Measurements from ENCODE around the gene VILL.
"Not testable (repeated sequence)": the region's sequence is repeated elsewhere in the genome, so short reads cannot be mapped to it uniquely, and the experiment has no call there.

The VILL gene

DNA sequence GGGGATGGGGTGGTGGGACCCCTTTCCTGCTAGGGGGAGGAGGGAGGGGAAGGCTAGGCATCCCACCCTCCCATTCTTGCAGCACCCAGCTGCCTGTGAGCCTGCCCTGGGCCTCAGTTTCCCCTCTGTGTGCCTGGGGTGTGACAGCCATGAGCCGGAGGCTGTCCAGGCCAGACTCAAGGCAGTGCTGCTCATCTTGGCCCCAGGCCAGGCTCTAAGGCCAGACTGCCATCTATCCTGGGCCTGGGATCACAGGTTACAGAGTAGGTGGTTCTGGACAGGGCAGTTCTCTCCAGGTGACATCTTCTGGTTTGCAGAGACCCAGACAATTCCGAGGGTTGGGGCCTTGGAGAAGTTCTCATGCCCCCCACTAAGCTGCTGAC lies 3.3 kb upstream of the VILL start:
- no peaks in the 10 kb centered on the region for H3K27me3 ChIP-seq (ENCODE audit: control insufficient read depth, insufficient read depth, low read length)
- no peak overlapping the region for H3K9ac ChIP-seq (ENCODE audit: low read depth, low read length)
- no peak overlapping the region for H3K27ac ChIP-seq (ENCODE audit: low read depth, low read length)
- H3K4me3 ChIP-seq (ENCODE audit: low read depth, low read length), result no peak overlapping the region
- H3K9me3 ChIP-seq (ENCODE audit: control insufficient read depth, insufficient read depth, low read length), result no peaks in the 10 kb centered on the region
- H3K36me3 ChIP-seq (ENCODE audit: control insufficient read depth, insufficient read depth, low read length), result peaks cover 5% of the 10 kb centered on the region; the same call in 1 of the 2 replicates
- H3K4me1 ChIP-seq (ENCODE audit: control insufficient read depth, insufficient read depth, low read length), result no peaks in the 10 kb centered on the region; the same call in 1 of the 2 replicates

GRCh38 chr3:37987751-37988179 lies 2.8 kb upstream of the VILL start:
- Histone ChIP-seq H3K36me3 (ENCODE audit: control insufficient read depth, insufficient read depth, low read length) (peaks cover under 1% of the 10 kb centered on the region; the same call in 1 of the 2 replicates), H3K4me3 (ENCODE audit: low read depth, low read length) (no peak overlapping the region), H3K27ac (ENCODE audit: low read depth, low read length) (no peak overlapping the region), H3K9me3 (ENCODE audit: control insufficient read depth, insufficient read depth, low read length) (no peaks in the 10 kb centered on the region), H3K4me1 (ENCODE audit: control insufficient read depth, insufficient read depth, low read length) (no peaks in the 10 kb centered on the region; the same call in 1 of the 2 replicates), H3K27me3 (ENCODE audit: control insufficient read depth, insufficient read depth, low read length) (0 out of 2 replicates have a peak, but pooled peaks cover 1% of the 10 kb centered on the region), H3K9ac (ENCODE audit: low read depth, low read length) (no peak overlapping the region)

- not testable (repeated sequence) for H3K36me3 ChIP-seq (ENCODE audit: control insufficient read depth, insufficient read depth, low read length); H3K27me3 ChIP-seq (ENCODE audit: control insufficient read depth, insufficient read depth, low read length); H3K9me3 ChIP-seq (ENCODE audit: control insufficient read depth, insufficient read depth, low read length); H3K4me1 ChIP-seq (ENCODE audit: control insufficient read depth, insufficient read depth, low read length); H3K9ac ChIP-seq (ENCODE audit: low read depth, low read length); H3K27ac ChIP-seq (ENCODE audit: low read depth, low read length); H3K4me3 ChIP-seq (ENCODE audit: low read depth, low read length)
These were observed 2.2 kb upstream of the VILL start for GRCh38 chr3:37988376-37988775.

GRCh38 chr3:37988931-37989525 lies 1.6 kb upstream of the VILL start:
- Histone ChIP-seq H3K27ac (ENCODE audit: low read depth, low read length) (no peak overlapping the region), H3K9me3 (ENCODE audit: control insufficient read depth, insufficient read depth, low read length) (no peaks in the 10 kb centered on the region), H3K4me1 (ENCODE audit: control insufficient read depth, insufficient read depth, low read length) (no peaks in the 10 kb centered on the region; the same call in 1 of the 2 replicates), H3K27me3 (ENCODE audit: control insufficient read depth, insufficient read depth, low read length) (0 out of 2 replicates have a peak, but pooled peaks cover 2% of the 10 kb centered on the region), H3K4me3 (ENCODE audit: low read depth, low read length) (no peak overlapping the region), H3K9ac (ENCODE audit: low read depth, low read length) (no peak overlapping the region), H3K36me3 (ENCODE audit: control insufficient read depth, insufficient read depth, low read length) (no peaks in the 10 kb centered on the region)

- H3K4me3 ChIP-seq (ENCODE audit: low read depth, low read length), result no peak overlapping the region
- no peaks in the 10 kb centered on the region; the same call in 1 of the 2 replicates for H3K4me1 ChIP-seq (ENCODE audit: control insufficient read depth, insufficient read depth, low read length)
- H3K9me3 ChIP-seq (ENCODE audit: control insufficient read depth, insufficient read depth, low read length), result no peaks in the 10 kb centered on the region
- no peak overlapping the region for H3K27ac ChIP-seq (ENCODE audit: low read depth, low read length)
- H3K36me3 ChIP-seq (ENCODE audit: control insufficient read depth, insufficient read depth, low read length), result no peaks in the 10 kb centered on the region
- no peak overlapping the region for H3K9ac ChIP-seq (ENCODE audit: low read depth, low read length)
- H3K27me3 ChIP-seq (ENCODE audit: control insufficient read depth, insufficient read depth, low read length), result 0 out of 2 replicates have a peak, but pooled peaks cover 2% of the 10 kb centered on the region
These were observed 635 bp upstream of the VILL start for GRCh38 chr3:37989821-37990480.

GRCh38 chr3:37991109-37991508 lies 523 bp downstream of the VILL start:
- H3K27ac ChIP-seq (ENCODE audit: low read depth, low read length), result no peak overlapping the region
- H3K9me3 ChIP-seq (ENCODE audit: control insufficient read depth, insufficient read depth, low read length), result no peaks in the 10 kb centered on the region
- 0 out of 2 replicates have a peak, but pooled peaks cover 2% of the 10 kb centered on the region for H3K27me3 ChIP-seq (ENCODE audit: control insufficient read depth, insufficient read depth, low read length)
- no peak overlapping the region for H3K4me3 ChIP-seq (ENCODE audit: low read depth, low read length)
- H3K36me3 ChIP-seq (ENCODE audit: control insufficient read depth, insufficient read depth, low read length), result no peaks in the 10 kb centered on the region
- H3K4me1 ChIP-seq (ENCODE audit: control insufficient read depth, insufficient read depth, low read length), result no peaks in the 10 kb centered on the region; the same call in 1 of the 2 replicates
- no peak overlapping the region for H3K9ac ChIP-seq (ENCODE audit: low read depth, low read length)

DNA sequence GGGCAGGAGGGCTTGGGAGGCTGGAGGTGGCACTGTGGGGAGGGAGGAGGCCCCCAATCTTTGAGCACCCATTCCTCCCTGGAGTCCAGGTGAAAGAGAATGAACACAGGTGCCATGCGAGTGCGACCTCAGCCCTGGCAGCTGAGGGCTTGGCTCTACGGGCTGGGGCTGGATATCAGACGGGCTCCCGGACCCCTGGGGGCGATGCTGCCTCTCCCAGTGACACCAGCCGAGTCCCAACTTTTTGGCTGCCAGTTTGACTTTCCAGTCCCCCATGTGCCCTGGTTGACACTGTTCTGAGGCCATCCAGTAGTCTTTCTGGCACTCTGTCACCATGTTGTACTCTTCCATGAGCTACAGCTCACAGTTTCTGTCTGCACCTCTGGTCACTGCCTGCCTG lies 1.2 kb downstream of the VILL start:
- Histone ChIP-seq H3K27me3 (ENCODE audit: control insufficient read depth, insufficient read depth, low read length) (0 out of 2 replicates have a peak, but pooled peaks cover 2% of the 10 kb centered on the region), H3K9ac (ENCODE audit: low read depth, low read length) (no peak overlapping the region), H3K9me3 (ENCODE audit: control insufficient read depth, insufficient read depth, low read length) (no peaks in the 10 kb centered on the region), H3K36me3 (ENCODE audit: control insufficient read depth, insufficient read depth, low read length) (no peaks in the 10 kb centered on the region), H3K27ac (ENCODE audit: low read depth, low read length) (no peak overlapping the region), H3K4me1 (ENCODE audit: control insufficient read depth, insufficient read depth, low read length) (no peaks in the 10 kb centered on the region; the same call in 1 of the 2 replicates), H3K4me3 (ENCODE audit: low read depth, low read length) (no peak overlapping the region)

GRCh38 chr3:37992271-37993066 lies 1.9 kb downstream of the VILL start:
- no peaks in the 10 kb centered on the region for H3K9me3 ChIP-seq (ENCODE audit: control insufficient read depth, insufficient read depth, low read length)
- H3K27ac ChIP-seq (ENCODE audit: low read depth, low read length), result peak overlapping the region; percentile 21
- H3K4me3 ChIP-seq (ENCODE audit: low read depth, low read length), result no peak overlapping the region
- no peak overlapping the region for H3K9ac ChIP-seq (ENCODE audit: low read depth, low read length)
- H3K36me3 ChIP-seq (ENCODE audit: control insufficient read depth, insufficient read depth, low read length), result no peaks in the 10 kb centered on the region
- H3K4me1 ChIP-seq (ENCODE audit: control insufficient read depth, insufficient read depth, low read length), result no peaks in the 10 kb centered on the region; the same call in 1 of the 2 replicates
- H3K27me3 ChIP-seq (ENCODE audit: control insufficient read depth, insufficient read depth, low read length), result 0 out of 2 replicates have a peak, but pooled peaks cover 2% of the 10 kb centered on the region

- Histone ChIP-seq H3K27ac (ENCODE audit: low read depth, low read length) (no peak overlapping the region), H3K36me3 (ENCODE audit: control insufficient read depth, insufficient read depth, low read length) (no peaks in the 10 kb centered on the region), H3K9me3 (ENCODE audit: control insufficient read depth, insufficient read depth, low read length) (no peaks in the 10 kb centered on the region), H3K4me3 (ENCODE audit: low read depth, low read length) (no peak overlapping the region), H3K27me3 (ENCODE audit: control insufficient read depth, insufficient read depth, low read length) (0 out of 2 replicates have a peak, but pooled peaks cover 3% of the 10 kb centered on the region), H3K4me1 (ENCODE audit: control insufficient read depth, insufficient read depth, low read length) (no peaks in the 10 kb centered on the region; the same call in 1 of the 2 replicates), H3K9ac (ENCODE audit: low read depth, low read length) (no peak overlapping the region)
These were observed 2.5 kb downstream of the VILL start for GRCh38 chr3:37993067-37993455.

DNA sequence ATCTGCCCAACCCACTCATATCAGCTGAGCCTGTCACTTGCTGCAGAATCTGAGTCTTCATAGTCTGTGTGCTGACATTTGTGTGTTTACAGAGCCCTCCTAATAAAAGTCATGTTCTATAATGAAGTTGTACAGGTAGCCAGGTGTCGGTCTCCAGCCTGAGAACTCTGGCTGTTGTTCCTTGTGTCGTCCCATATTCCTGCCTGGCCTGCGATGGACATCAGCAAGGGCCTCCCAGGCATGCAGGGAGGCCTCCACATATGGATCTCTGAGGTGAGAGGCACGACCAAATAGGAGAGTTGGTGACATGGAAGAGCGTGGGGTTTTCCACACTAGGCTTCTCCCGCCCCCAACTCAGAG lies 2.9 kb downstream of the VILL start:
- H3K27me3 ChIP-seq (ENCODE audit: control insufficient read depth, insufficient read depth, low read length), result 0 out of 2 replicates have a peak, but pooled peaks cover 7% of the 10 kb centered on the region
- peak overlapping the region; percentile 66; the same call in 1 of the 2 replicates for H3K4me3 ChIP-seq (ENCODE audit: low read depth, low read length)
- H3K9me3 ChIP-seq (ENCODE audit: control insufficient read depth, insufficient read depth, low read length), result no peaks in the 10 kb centered on the region
- H3K27ac ChIP-seq (ENCODE audit: low read depth, low read length), result no peak overlapping the region
- H3K36me3 ChIP-seq (ENCODE audit: control insufficient read depth, insufficient read depth, low read length), result no peaks in the 10 kb centered on the region
- H3K9ac ChIP-seq (ENCODE audit: low read depth, low read length), result no peak overlapping the region
- peaks cover 3% of the 10 kb centered on the region; the same call in 1 of the 2 replicates for H3K4me1 ChIP-seq (ENCODE audit: control insufficient read depth, insufficient read depth, low read length)
